Neural cell (in vitro differentiated cells): Measurements from ENCODE around the gene MACIR. TPM values are rescaled to one million over a fixed set of nuclear protein-coding genes. Genes with fewer than 3 reads are reported as not detected.

Experiments
- H2AFZ ChIP-seq: fragments of 200-600, 300-800 bp; sonication (generic), shearing (Covaris generic); 2 replicates; pipeline ENCODE4 v1.6.0; 2014; ENCODE audit warnings: low read depth, mild to moderate bottlenecking, antibody characterized with exemption, low read length, moderate library complexity
- H3F3A ChIP-seq: fragments of 200-600 bp; shearing (Covaris generic); 2 replicates; pipeline ENCODE4 v1.6.1; 2016; ENCODE audit warnings: mild to moderate bottlenecking, moderate library complexity, mixed read lengths, antibody characterized with exemption, low read length; ENCODE audit not compliant: insufficient read depth, poor library complexity, severe bottlenecking
- H3K27ac ChIP-seq: fragments of 200-600, 300-800 bp; sonication (generic), shearing (Covaris generic); 2 replicates; pipeline ENCODE4 v1.5.1; 2014; ENCODE audit warnings: mild to moderate bottlenecking, low read length, moderate library complexity
- H3K27me3 ChIP-seq: fragments of 300-800, 200-600 bp; sonication (generic), shearing (Covaris generic); 2 replicates; pipeline ENCODE4 v1.6.0; 2014; ENCODE audit warnings: mild to moderate bottlenecking, low read depth, low read length, moderate library complexity; ENCODE audit not compliant: insufficient read depth
- H3K36me3 ChIP-seq: fragments of 300-800, 200-600 bp; sonication (generic), shearing (Covaris generic); 2 replicates; pipeline ENCODE4 v1.5.1; 2014; ENCODE audit warnings: mild to moderate bottlenecking, antibody characterized with exemption, low read length, moderate library complexity; ENCODE audit not compliant: insufficient read depth
- H3K4me2 ChIP-seq: fragments of 300-800, 200-600 bp; sonication (generic), shearing (Covaris generic); 2 replicates; pipeline ENCODE4 v1.6.0; 2014; ENCODE audit warnings: mild to moderate bottlenecking, low read length
- H3K4me3 ChIP-seq: fragments of 300-800, 200-600 bp; sonication (generic), shearing (Covaris generic); 2 replicates; pipeline ENCODE4 v1.5.1; 2014; ENCODE audit warnings: mild to moderate bottlenecking, low read length, moderate library complexity
- H3K79me2 ChIP-seq: fragments of 200-600 bp; shearing (Covaris generic); replicated peaks from 2 replicates; pipeline ENCODE4 v1.6.0; 2014; ENCODE audit warnings: mild to moderate bottlenecking, low read length, moderate library complexity; ENCODE audit not compliant: insufficient read depth
- H3K9ac ChIP-seq: fragments of 300-800, 200-600 bp; sonication (generic), shearing (Covaris generic); 2 replicates; pipeline ENCODE4 v1.6.1; 2016; ENCODE audit warnings: mild to moderate bottlenecking, low read length, mixed read lengths
- H3K9me2 ChIP-seq: fragments of 200-600 bp; shearing (Covaris generic); 2 replicates; pipeline ENCODE4 v1.6.1; 2016; ENCODE audit warnings: mild to moderate bottlenecking, low read length, mixed read lengths; ENCODE audit not compliant: insufficient read depth
- H3K9me3 ChIP-seq: fragments of 200-600, 300-800 bp; sonication (generic), shearing (Covaris generic); 2 replicates; pipeline ENCODE4 v1.6.1; 2016; ENCODE audit warnings: mild to moderate bottlenecking, mixed run types, low read length, moderate library complexity, mixed read lengths
- H4K20me1 ChIP-seq: fragments of 200-600 bp; shearing (Covaris generic); 2 replicates; pipeline ENCODE4 v1.6.1; 2016; ENCODE audit warnings: mild to moderate bottlenecking, mixed run types; ENCODE audit not compliant: insufficient read depth
- CTCF ChIP-seq: fragments of 450-650 bp; IDR thresholded peaks from 2 replicates; pipeline ENCODE4 v1.5.1; 2014; ENCODE audit warnings: antibody characterized with exemption, mild to moderate bottlenecking, moderate library complexity; ENCODE audit not compliant: poor library complexity, severe bottlenecking
- EP300 ChIP-seq: fragments of 450-650 bp; conservative IDR thresholded peaks from 2 replicates; pipeline ENCODE4 v1.6.1; 2014; ENCODE audit warnings: antibody characterized with exemption, mild to moderate bottlenecking, moderate library complexity; ENCODE audit not compliant: poor library complexity, severe bottlenecking
- EZH2 ChIP-seq: fragments of 200-600, 300-800 bp; shearing (Covaris generic), sonication (generic); IDR thresholded peaks from 2 replicates; pipeline ENCODE4 v1.6.1; 2014; ENCODE audit warnings: antibody characterized with exemption, low read length, borderline replicate concordance, mild to moderate bottlenecking; ENCODE audit not compliant: insufficient read depth, poor library complexity, severe bottlenecking
- MXI1 ChIP-seq: fragments of 450-650 bp; conservative IDR thresholded peaks from 2 replicates; pipeline ENCODE4 v1.6.1; 2014; ENCODE audit warnings: antibody characterized with exemption, mild to moderate bottlenecking; ENCODE audit not compliant: poor library complexity, severe bottlenecking
- POLR2AphosphoS5 ChIP-seq: IDR thresholded peaks from 2 replicates; pipeline ENCODE4 v1.6.1; 2012
- RAD21 ChIP-seq: fragments of 450-650 bp; conservative IDR thresholded peaks from 2 replicates; pipeline ENCODE4 v1.6.1; 2014; ENCODE audit warnings: antibody characterized with exemption, mild to moderate bottlenecking, moderate library complexity
- REST ChIP-seq: IDR thresholded peaks from 2 replicates; pipeline ENCODE4 v1.6.1; 2012; ENCODE audit warnings: borderline replicate concordance
- SMC3 ChIP-seq: fragments of 450-650 bp; conservative IDR thresholded peaks from 2 replicates; pipeline ENCODE4 v1.6.1; 2014; ENCODE audit warnings: antibody characterized with exemption, mild to moderate bottlenecking, moderate library complexity; ENCODE audit not compliant: poor library complexity
- TAF1 ChIP-seq: IDR thresholded peaks from 2 replicates; pipeline ENCODE4 v1.6.1; 2012; ENCODE audit warnings: low read depth
- polyA plus RNA-seq: library from polyadenylated mRNA; depleted of rRNA; stranded (reverse); fragments of >200 nt; gene quantifications from 2 replicates; pipeline ENCODE4 v1.2.3, GENCODE V29; 2014

The MACIR gene
- polyA plus RNA-seq, 1 donor from 2014 or later, result 34.8 TPM

DNA sequence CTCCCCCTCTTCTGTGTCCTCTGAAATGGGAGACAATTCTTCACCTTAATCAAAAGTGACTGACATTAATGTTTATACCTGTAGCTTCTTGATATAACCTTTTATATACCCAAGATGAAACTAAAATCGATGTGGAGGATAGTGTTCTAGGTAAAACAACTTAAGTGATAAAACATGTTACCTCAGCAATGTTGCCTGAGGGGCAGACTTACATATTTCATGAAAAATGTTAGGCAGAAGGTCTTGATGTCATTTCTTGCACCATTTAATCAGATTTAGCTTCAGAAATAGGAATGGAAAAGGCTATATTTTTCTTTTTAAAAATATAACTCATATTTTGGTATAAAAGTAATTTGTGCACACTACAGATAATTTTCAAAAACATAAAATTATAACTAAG is 22.7 kb upstream of the MACIR start:
- H2AFZ ChIP-seq, result no peak overlapping the region
- no peaks in the 10 kb centered on the region for H4K20me1 ChIP-seq
- H3K9me3 ChIP-seq, result no peaks in the 10 kb centered on the region
- no peaks in the 10 kb centered on the region for H3K9me2 ChIP-seq
- H3K79me2 ChIP-seq, result no peaks in the 10 kb centered on the region
- no peak overlapping the region for H3K4me2 ChIP-seq
- no peak overlapping the region for H3K4me3 ChIP-seq
- H3K36me3 ChIP-seq, result no peaks in the 10 kb centered on the region
- no peaks in the 10 kb centered on the region for H3K27me3 ChIP-seq
- H3K27ac ChIP-seq, result no peak overlapping the region
- H3K9ac ChIP-seq, result no peak overlapping the region
- no peaks in the 10 kb centered on the region for H3F3A ChIP-seq
- TF ChIP-seq SMC3, result no peak
- TF ChIP-seq REST, result no peak
- TF ChIP-seq CTCF, result no peak
- no peak for TF ChIP-seq RAD21
- TF ChIP-seq TAF1, result no peak
- no peak for TF ChIP-seq EP300
- no peak for TF ChIP-seq EZH2
- TF ChIP-seq POLR2AphosphoS5, result no peak
- TF ChIP-seq MXI1, result no peak

DNA sequence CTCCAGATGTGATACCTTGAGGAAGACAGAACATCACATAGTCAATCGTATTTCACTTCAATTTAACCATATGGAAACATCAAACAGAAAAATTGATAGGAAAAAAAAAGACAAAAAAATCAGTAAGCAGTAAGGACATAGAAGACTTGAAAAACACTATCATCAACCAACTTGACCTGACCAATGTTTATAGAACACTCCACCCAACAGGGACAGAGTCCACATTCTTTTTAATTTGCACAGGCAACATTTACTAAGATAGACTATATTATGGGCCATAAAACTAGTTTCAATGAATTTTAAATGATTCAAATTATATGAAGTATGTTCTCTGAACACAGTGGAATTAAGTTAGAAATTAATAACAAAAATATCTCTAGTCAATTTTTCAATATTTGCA is 20.8 kb upstream of the MACIR start:
- H3K9me2 ChIP-seq, result no peaks in the 10 kb centered on the region
- H3K36me3 ChIP-seq, result no peaks in the 10 kb centered on the region
- TF ChIP-seq RAD21, result no peak
- TF ChIP-seq SMC3, result no peak
- TF ChIP-seq MXI1, result no peak
- no peak for TF ChIP-seq EP300
- TF ChIP-seq POLR2AphosphoS5, result no peak
- no peak for TF ChIP-seq EZH2
- TF ChIP-seq TAF1, result no peak
- no peak for TF ChIP-seq REST
- TF ChIP-seq CTCF, result no peak
- no peaks in the 10 kb centered on the region for H3K9me3 ChIP-seq
- no peak overlapping the region for H3K4me2 ChIP-seq
- H3K27ac ChIP-seq, result no peak overlapping the region
- no peaks in the 10 kb centered on the region for H3K27me3 ChIP-seq
- no peaks in the 10 kb centered on the region for H3F3A ChIP-seq
- no peaks in the 10 kb centered on the region for H4K20me1 ChIP-seq
- H3K9ac ChIP-seq, result no peak overlapping the region
- no peaks in the 10 kb centered on the region for H3K79me2 ChIP-seq
- no peak overlapping the region for H3K4me3 ChIP-seq
- H2AFZ ChIP-seq, result no peak overlapping the region
